HEK293 (cell line): Measurements from ENCODE around the gene BRF1.
"Not testable (repeated sequence)": the region's sequence is repeated elsewhere in the genome, so short reads cannot be mapped to it uniquely, and the experiment has no call there.

Source experiments
- CTCF ChIA-PET: fragments of 350-600 bp; formaldehyde crosslinking; extraction: SDS; loops from one replicate; lab custom pipeline; 2021; ENCODE audit warnings: antibody characterized with exemption; lab: Yijun Ruan, JAX
- POLR2A ChIA-PET: fragments of 300-600 bp; formaldehyde crosslinking; extraction: SDS; loops from one replicate; lab custom pipeline; 2020; ENCODE audit warnings: antibody characterized with exemption, inconsistent platforms; lab: Yijun Ruan, JAX
- H3K27ac ChIP-seq: fragments of 200-500 bp; sonication (Bioruptor generic); 2 replicates; pipeline ENCODE4 v1.5.1; 2014; ENCODE audit warnings: low read depth, low read length, control low read depth, inconsistent platforms; ENCODE audit errors: extremely low read depth
- H3K36me3 ChIP-seq, 2 experiments: fragments of 200-500 bp in 1 of 2; sonication (Bioruptor generic) in 1 of 2; 1 replicate in 1 of 2; 2 replicates in 1 of 2; pipeline ENCODE4 v1.5.1; 2014 to 2017; ENCODE audit warnings: inconsistent platforms in 2 of 2, low read length in 2 of 2; ENCODE audit not compliant: control insufficient read depth in 2 of 2, insufficient read depth in 1 of 2
- H3K4me1 ChIP-seq: fragments of 200-500 bp; sonication (Bioruptor generic); 2 replicates; pipeline ENCODE4 v1.5.1; 2014; ENCODE audit warnings: mild to moderate bottlenecking, low read length, inconsistent platforms; ENCODE audit not compliant: control insufficient read depth, insufficient read depth
- H3K4me3 ChIP-seq: 2 replicates; pipeline ENCODE4 v1.5.1; 2011; ENCODE audit warnings: low read depth, mild to moderate bottlenecking, control low read depth, low read length, moderate library complexity
- H3K9me3 ChIP-seq: fragments of 200-500 bp; sonication (Bioruptor generic); 2 replicates; pipeline ENCODE4 v1.5.1; 2014; ENCODE audit warnings: low read depth, low read length, inconsistent platforms; ENCODE audit not compliant: control insufficient read depth, insufficient read depth
- SETDB1 ChIP-seq: IDR thresholded peaks from one replicate; pipeline ENCODE4 v1.6.1; 2017; ENCODE audit warnings: mild to moderate bottlenecking, low read length, moderate library complexity, mixed read lengths; ENCODE audit not compliant: insufficient read length
- SP7 ChIP-seq: fragments of 450-650 bp; formaldehyde crosslinking; IDR thresholded peaks from 2 replicates; pipeline ENCODE4 v1.5.1; 2016; ENCODE audit warnings: missing biosample characterization, missing genetic modification characterization
- TRIM28 ChIP-seq: IDR thresholded peaks from 2 replicates; pipeline ENCODE4 v1.6.1; 2011; ENCODE audit warnings: low read length, control low read depth, borderline replicate concordance
- YY2 ChIP-seq: fragments of 450-650 bp; formaldehyde crosslinking; IDR thresholded peaks from 2 replicates; pipeline ENCODE4 v1.5.1; 2016; ENCODE audit warnings: missing biosample characterization, missing genetic modification characterization
- ZEB2 ChIP-seq: fragments of 450-650 bp; formaldehyde crosslinking; IDR thresholded peaks from 2 replicates; pipeline ENCODE4 v1.5.1; 2016; ENCODE audit warnings: missing biosample characterization, missing genetic modification characterization
- ZFHX2 ChIP-seq: fragments of 450-650 bp; formaldehyde crosslinking; conservative IDR thresholded peaks from 2 replicates; pipeline ENCODE4 v1.5.1; 2016; ENCODE audit warnings: missing biosample characterization, missing genetic modification characterization
- ZIC2 ChIP-seq: fragments of 450-650 bp; formaldehyde crosslinking; IDR thresholded peaks from 2 replicates; pipeline ENCODE4 v1.5.1; 2016; ENCODE audit warnings: missing biosample characterization, missing genetic modification characterization
- ZNF121 ChIP-seq: fragments of 450-650 bp; formaldehyde crosslinking; IDR thresholded peaks from 2 replicates; pipeline ENCODE4 v1.5.1; 2016; ENCODE audit warnings: missing biosample characterization, missing genetic modification characterization
- ZNF2 ChIP-seq: fragments of 450-650 bp; formaldehyde crosslinking; IDR thresholded peaks from 2 replicates; pipeline ENCODE4 v1.5.1; 2016; ENCODE audit warnings: missing biosample characterization, missing genetic modification characterization
- ZNF341 ChIP-seq: fragments of 450-650 bp; formaldehyde crosslinking; IDR thresholded peaks from 2 replicates; pipeline ENCODE4; 2016; ENCODE audit warnings: low read depth, missing biosample characterization, missing genetic modification characterization
- ZNF354C ChIP-seq: fragments of 450-650 bp; formaldehyde crosslinking; IDR thresholded peaks from 2 replicates; pipeline ENCODE4 v1.5.1; 2016; ENCODE audit warnings: missing biosample characterization, missing genetic modification characterization, low read depth, borderline replicate concordance
- ZNF514 ChIP-seq: fragments of 450-650 bp; formaldehyde crosslinking; IDR thresholded peaks from 2 replicates; pipeline ENCODE4 v1.5.1; 2016; ENCODE audit warnings: missing biosample characterization, missing genetic modification characterization
- ZNF610 ChIP-seq: fragments of 450-650 bp; formaldehyde crosslinking; IDR thresholded peaks from 2 replicates; pipeline ENCODE4 v1.5.1; 2016; ENCODE audit warnings: missing biosample characterization, missing genetic modification characterization, borderline replicate concordance
- ZNF677 ChIP-seq: fragments of 450-650 bp; IDR thresholded peaks from 2 replicates; pipeline ENCODE4 v1.5.0; 2018; ENCODE audit warnings: missing biosample characterization, mild to moderate bottlenecking, missing genetic modification characterization, moderate library complexity
- ZNF777 ChIP-seq: fragments of 450-650 bp; formaldehyde crosslinking; IDR thresholded peaks from 2 replicates; pipeline ENCODE4 v1.5.1; 2017; ENCODE audit warnings: missing biosample characterization, missing genetic modification characterization, borderline replicate concordance
- TF ChIP-seq, protein P1 (sequence below): fragments of 450-650 bp; formaldehyde crosslinking; IDR thresholded peaks from 2 replicates; pipeline ENCODE4 v1.5.1; 2016; ENCODE audit warnings: missing biosample characterization, missing genetic modification characterization
- TF ChIP-seq, protein P2 (sequence below): fragments of 450-650 bp; formaldehyde crosslinking; IDR thresholded peaks from 2 replicates; pipeline ENCODE4 v1.5.1; 2016; ENCODE audit warnings: missing biosample characterization, missing genetic modification characterization, borderline replicate concordance
- TF ChIP-seq, protein P3 (sequence below): fragments of 450-650 bp; formaldehyde crosslinking; IDR thresholded peaks from 2 replicates; pipeline ENCODE4 v1.5.1; 2016; ENCODE audit warnings: missing biosample characterization, missing genetic modification characterization

BRF1 gene

DNA sequence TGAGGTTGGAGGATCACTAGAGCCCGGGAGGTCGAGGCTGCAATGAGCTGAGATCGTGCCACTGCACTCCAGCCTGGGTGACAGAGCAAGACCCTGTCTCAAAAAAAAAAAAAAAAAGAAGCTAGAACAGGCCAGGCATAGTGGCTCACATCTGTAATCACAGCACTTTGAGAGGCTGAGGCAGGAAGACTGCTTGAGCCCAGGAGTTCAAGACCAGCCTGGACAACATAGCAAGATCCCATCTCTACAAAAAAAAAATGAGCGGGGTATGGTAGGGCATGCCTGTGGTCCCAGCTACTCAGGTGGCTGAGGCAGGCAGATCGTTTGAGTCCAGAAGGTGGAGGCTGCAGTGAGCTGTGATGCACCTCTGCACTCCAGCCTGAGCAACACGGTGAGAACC, 11.9 kb downstream of the BRF1 start:
- H3K4me3 ChIP-seq, H3K4me1 ChIP-seq, H3K27ac ChIP-seq, H3K9me3 ChIP-seq, POLR2A ChIA-PET, H3K36me3 ChIP-seq: not testable (repeated sequence)
- CTCF ChIA-PET, result interaction anchor here (0.6 kb wide), 1 partner anchor 10 kb away, joined by 3 read pairs; no protein-coding TSS in a partner anchor
- peak; percentile 66; the same call in 1 of the 2 replicates for TF ChIP-seq ZNF121 (tag by site-specific recombination)

DNA sequence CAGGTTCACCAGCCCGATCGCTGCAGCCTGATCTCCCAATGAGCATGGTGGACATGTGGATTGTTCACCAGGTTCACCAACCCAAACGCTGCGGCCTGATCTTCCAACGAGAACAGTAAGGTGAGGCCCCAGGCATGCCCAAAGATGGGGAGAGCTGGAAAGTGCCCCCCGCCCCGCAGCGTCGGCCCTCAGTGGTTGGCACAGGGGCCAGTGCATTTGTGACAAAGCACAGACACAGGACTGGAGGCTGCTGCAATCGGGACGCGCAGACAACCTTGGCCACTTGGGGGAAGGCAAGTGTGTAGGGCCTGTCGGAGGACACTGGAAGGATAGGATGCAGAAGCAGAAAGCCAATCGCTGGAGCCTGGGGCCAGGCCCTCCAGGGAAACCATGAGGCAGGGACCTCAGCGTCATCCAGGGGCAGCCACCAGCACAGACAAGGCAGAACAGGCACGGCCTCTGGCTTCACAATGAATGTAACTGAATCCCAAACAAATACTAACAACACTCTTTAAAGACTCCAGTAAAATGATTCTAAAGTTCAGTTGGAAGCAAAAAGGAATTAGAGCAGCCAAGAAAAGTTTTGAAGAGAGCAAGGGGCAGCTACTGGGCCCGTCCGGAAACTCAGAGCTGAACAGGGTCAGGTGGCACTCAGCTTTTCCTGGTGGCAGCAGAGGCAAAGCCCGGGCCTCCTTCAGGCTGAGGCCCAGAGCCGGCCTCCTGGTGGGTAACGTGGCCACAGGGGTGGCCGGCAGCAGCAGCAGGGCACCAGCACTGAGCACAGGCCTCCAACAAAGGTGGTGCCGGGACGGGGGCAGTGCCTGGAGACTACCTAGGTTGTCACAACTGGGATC, 13.3 kb downstream of the BRF1 start:
- Histone ChIP-seq H3K27ac (no peak overlapping the region), H3K36me3 (no peaks in the 10 kb centered on the region; a peak in 1 of 3 replicates), H3K4me1 (no peaks in the 10 kb centered on the region), H3K9me3 (no peaks in the 10 kb centered on the region)
- ChIA-PET POLR2A (interaction anchor here (0.7 kb wide), 1 partner anchor 14 kb away, joined by 3 read pairs; the partner anchor contains the start of gene BRF1), CTCF (interaction anchor here (0.7 kb wide), 1 partner anchor 9 kb away, joined by 3 read pairs; no protein-coding TSS in a partner anchor)
- TF ChIP-seq SP7 (tag by site-specific recombination) (no peak), ZIC2 (tag by site-specific recombination) (0 out of 2 replicates have a peak, but pooled peaks have one; percentile 23), ZFHX2 (tag by site-specific recombination) (no peak), ZNF777 (no peak)
- TF ChIP-seq, protein P1, sequence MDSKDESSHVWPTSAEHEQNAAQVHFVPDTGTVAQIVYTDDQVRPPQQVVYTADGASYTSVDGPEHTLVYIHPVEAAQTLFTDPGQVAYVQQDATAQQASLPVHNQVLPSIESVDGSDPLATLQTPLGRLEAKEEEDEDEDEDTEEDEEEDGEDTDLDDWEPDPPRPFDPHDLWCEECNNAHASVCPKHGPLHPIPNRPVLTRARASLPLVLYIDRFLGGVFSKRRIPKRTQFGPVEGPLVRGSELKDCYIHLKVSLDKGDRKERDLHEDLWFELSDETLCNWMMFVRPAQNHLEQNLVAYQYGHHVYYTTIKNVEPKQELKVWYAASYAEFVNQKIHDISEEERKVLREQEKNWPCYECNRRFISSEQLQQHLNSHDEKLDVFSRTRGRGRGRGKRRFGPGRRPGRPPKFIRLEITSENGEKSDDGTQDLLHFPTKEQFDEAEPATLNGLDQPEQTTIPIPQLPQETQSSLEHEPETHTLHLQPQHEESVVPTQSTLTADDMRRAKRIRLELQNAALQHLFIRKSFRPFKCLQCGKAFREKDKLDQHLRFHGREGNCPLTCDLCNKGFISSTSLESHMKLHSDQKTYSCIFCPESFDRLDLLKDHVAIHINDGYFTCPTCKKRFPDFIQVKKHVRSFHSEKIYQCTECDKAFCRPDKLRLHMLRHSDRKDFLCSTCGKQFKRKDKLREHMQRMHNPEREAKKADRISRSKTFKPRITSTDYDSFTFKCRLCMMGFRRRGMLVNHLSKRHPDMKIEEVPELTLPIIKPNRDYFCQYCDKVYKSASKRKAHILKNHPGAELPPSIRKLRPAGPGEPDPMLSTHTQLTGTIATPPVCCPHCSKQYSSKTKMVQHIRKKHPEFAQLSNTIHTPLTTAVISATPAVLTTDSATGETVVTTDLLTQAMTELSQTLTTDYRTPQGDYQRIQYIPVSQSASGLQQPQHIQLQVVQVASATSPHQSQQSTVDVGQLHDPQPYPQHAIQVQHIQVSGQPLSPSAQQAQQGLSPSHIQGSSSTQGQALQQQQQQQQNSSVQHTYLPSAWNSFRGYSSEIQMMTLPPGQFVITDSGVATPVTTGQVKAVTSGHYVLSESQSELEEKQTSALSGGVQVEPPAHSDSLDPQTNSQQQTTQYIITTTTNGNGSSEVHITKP (tag by site-specific recombination), result no peak
- TF ChIP-seq, all 188 proteins: peak for 1
- H3K4me3 ChIP-seq, result no peak overlapping the region

DNA sequence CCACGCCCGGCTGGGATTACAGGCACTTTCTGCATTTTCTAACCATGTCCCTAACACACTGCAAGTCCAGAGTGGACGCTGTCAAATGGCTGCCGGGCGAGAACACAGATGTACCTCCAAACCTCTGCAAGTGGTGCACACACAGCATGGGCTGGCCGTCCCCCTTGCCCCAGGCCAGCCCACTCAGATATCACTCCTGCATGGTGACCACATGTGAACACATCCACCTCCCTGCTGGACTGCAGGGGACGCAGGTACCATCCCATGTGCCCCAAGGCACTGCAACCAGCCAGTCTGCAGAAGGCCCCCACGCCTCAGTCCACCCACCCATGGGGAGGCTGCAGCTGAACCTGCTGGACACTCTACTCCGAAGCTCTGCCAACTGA, 14.0 kb downstream of the BRF1 start:
- no peak overlapping the region for H3K4me3 ChIP-seq
- POLR2A ChIA-PET, result no interaction called here
- CTCF ChIA-PET, result no interaction called here
- H3K9me3 ChIP-seq, result no peaks in the 10 kb centered on the region
- no peaks in the 10 kb centered on the region for H3K4me1 ChIP-seq
- no peak overlapping the region for H3K27ac ChIP-seq
- no peaks in the 10 kb centered on the region; a peak in 1 of 3 replicates for H3K36me3 ChIP-seq
- no peak for TF ChIP-seq ZNF2 (tag by site-specific recombination)
- no peak for TF ChIP-seq TRIM28
- TF ChIP-seq ZEB2 (tag by site-specific recombination), result no peak
- no peak for TF ChIP-seq SETDB1
- TF ChIP-seq ZNF610 (tag by site-specific recombination), result no peak
- TF ChIP-seq ZNF677 (tag by site-specific recombination), result no peak
- no peak for TF ChIP-seq ZNF514 (tag by site-specific recombination)
- TF ChIP-seq ZNF341 (tag by site-specific recombination), result no peak
- TF ChIP-seq, protein P2, sequence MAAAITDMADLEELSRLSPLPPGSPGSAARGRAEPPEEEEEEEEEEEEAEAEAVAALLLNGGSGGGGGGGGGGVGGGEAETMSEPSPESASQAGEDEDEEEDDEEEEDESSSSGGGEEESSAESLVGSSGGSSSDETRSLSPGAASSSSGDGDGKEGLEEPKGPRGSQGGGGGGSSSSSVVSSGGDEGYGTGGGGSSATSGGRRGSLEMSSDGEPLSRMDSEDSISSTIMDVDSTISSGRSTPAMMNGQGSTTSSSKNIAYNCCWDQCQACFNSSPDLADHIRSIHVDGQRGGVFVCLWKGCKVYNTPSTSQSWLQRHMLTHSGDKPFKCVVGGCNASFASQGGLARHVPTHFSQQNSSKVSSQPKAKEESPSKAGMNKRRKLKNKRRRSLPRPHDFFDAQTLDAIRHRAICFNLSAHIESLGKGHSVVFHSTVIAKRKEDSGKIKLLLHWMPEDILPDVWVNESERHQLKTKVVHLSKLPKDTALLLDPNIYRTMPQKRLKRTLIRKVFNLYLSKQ (tag by site-specific recombination), result no peak
- TF ChIP-seq YY2 (tag by site-specific recombination), result no peak
- no peak for TF ChIP-seq ZNF354C (tag by site-specific recombination)
- TF ChIP-seq, protein P3, sequence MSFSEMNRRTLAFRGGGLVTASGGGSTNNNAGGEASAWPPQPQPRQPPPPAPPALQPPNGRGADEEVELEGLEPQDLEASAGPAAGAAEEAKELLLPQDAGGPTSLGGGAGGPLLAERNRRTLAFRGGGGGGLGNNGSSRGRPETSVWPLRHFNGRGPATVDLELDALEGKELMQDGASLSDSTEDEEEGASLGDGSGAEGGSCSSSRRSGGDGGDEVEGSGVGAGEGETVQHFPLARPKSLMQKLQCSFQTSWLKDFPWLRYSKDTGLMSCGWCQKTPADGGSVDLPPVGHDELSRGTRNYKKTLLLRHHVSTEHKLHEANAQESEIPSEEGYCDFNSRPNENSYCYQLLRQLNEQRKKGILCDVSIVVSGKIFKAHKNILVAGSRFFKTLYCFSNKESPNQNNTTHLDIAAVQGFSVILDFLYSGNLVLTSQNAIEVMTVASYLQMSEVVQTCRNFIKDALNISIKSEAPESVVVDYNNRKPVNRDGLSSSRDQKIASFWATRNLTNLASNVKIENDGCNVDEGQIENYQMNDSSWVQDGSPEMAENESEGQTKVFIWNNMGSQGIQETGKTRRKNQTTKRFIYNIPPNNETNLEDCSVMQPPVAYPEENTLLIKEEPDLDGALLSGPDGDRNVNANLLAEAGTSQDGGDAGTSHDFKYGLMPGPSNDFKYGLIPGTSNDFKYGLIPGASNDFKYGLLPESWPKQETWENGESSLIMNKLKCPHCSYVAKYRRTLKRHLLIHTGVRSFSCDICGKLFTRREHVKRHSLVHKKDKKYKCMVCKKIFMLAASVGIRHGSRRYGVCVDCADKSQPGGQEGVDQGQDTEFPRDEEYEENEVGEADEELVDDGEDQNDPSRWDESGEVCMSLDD (tag by site-specific recombination), result no peak
- TF ChIP-seq, all 188 proteins: peak for 0
